IMR-90 (cell line): ENCODE data around the gene PDIA3. TPM values are rescaled to one million over a fixed set of nuclear protein-coding genes. Genes with fewer than 3 reads are reported as not detected.
"Not testable (repeated sequence)": the region's sequence is repeated elsewhere in the genome, so short reads cannot be mapped to it uniquely, and the experiment has no call there.

Experiments
- ATAC-seq: fragments of 200-7000 bp; cut with Tn5 transposase; 2 replicates; pipeline ENCODE4 v1.9.1; 2020; ENCODE audit warnings: low read depth, mild to moderate bottlenecking, moderate library complexity
- BruUV-seq: library from RNA; stranded (reverse); fragments of 400-500 nt; replicated peaks from 2 replicates; lab custom pipeline; 2021; lab: Mats Ljungman, UMichigan
- CTCF ChIA-PET: fragments of 300-600 bp; formaldehyde crosslinking; extraction: SDS; loops from one replicate; lab custom pipeline; 2021; ENCODE audit warnings: antibody characterized with exemption; lab: Yijun Ruan, JAX
- POLR2A ChIA-PET: fragments of 300-600 bp; sonication (Branson Sonifier 250); formaldehyde crosslinking; loops from one replicate; lab custom pipeline; 2022; ENCODE audit warnings: antibody characterized with exemption; ENCODE audit not compliant: unreplicated experiment; lab: Charles Lee
- DNase-seq: peaks from one replicate; pipeline ENCODE4 v3.0.0; 2013
- H2AFZ ChIP-seq: replicated peaks from 2 replicates; pipeline ENCODE3; 2013; ENCODE audit warnings: low read length, mild to moderate bottlenecking; ENCODE audit not compliant: poor library complexity
- H2AK5ac ChIP-seq: 2 replicates; pipeline ENCODE4 v1.6.1; 2013; ENCODE audit warnings: low read depth, low read length, inconsistent platforms
- H2AK9ac ChIP-seq: replicated peaks from 2 replicates; pipeline ENCODE3; 2013; ENCODE audit warnings: mild to moderate bottlenecking, low read depth, low read length, moderate library complexity; ENCODE audit not compliant: poor library complexity
- H2BK120ac ChIP-seq: 2 replicates; pipeline ENCODE4 v1.6.1; 2013; ENCODE audit warnings: low read depth, low read length, inconsistent platforms
- H2BK15ac ChIP-seq: 3 replicates; pipeline ENCODE4 v1.6.1; 2013; ENCODE audit warnings: low read depth, low read length, inconsistent platforms
- H2BK20ac ChIP-seq: 2 replicates; pipeline ENCODE4 v1.6.1; 2013; ENCODE audit warnings: low read depth, mild to moderate bottlenecking, inconsistent platforms, low read length, moderate library complexity
- H2BK5ac ChIP-seq: 2 replicates; pipeline ENCODE4 v1.6.1; 2013; ENCODE audit warnings: mild to moderate bottlenecking, low read depth, low read length, inconsistent platforms; ENCODE audit not compliant: poor library complexity, severe bottlenecking
- H3K14ac ChIP-seq: replicated peaks from 2 replicates; pipeline ENCODE4 v1.6.1; 2013; ENCODE audit warnings: low read depth, low read length, inconsistent platforms
- H3K18ac ChIP-seq: 2 replicates; pipeline ENCODE4 v1.6.1; 2013; ENCODE audit warnings: low read depth, low read length, control low read depth
- H3K23ac ChIP-seq: 2 replicates; pipeline ENCODE4 v1.6.1; 2013; ENCODE audit warnings: low read depth, low read length, inconsistent platforms
- H3K27ac ChIP-seq: 2 replicates; pipeline ENCODE4 v1.5.1; 2013; ENCODE audit warnings: mild to moderate bottlenecking, control low read depth, low read length; ENCODE audit not compliant: insufficient read depth
- H3K27me3 ChIP-seq: 2 replicates; pipeline ENCODE4 v1.6.1; 2013; ENCODE audit warnings: low read length; ENCODE audit not compliant: control insufficient read depth, insufficient read depth
- H3K36me3 ChIP-seq: 2 replicates; pipeline ENCODE4 v1.6.1; 2013; ENCODE audit warnings: low read length, mixed read lengths; ENCODE audit not compliant: control insufficient read depth, insufficient read depth
- H3K4ac ChIP-seq: 2 replicates; pipeline ENCODE4 v1.6.1; 2013; ENCODE audit warnings: low read depth, low read length, inconsistent platforms
- H3K4me1 ChIP-seq: 2 replicates; pipeline ENCODE4 v1.6.1; 2013; ENCODE audit warnings: low read length, mixed read lengths; ENCODE audit not compliant: control insufficient read depth, insufficient read depth
- H3K4me2 ChIP-seq: 2 replicates; pipeline ENCODE4 v1.6.1; 2013; ENCODE audit warnings: low read depth, mild to moderate bottlenecking, control low read depth, low read length, moderate library complexity
- H3K4me3 ChIP-seq: 2 replicates; pipeline ENCODE4 v1.5.1; 2013; ENCODE audit warnings: low read depth, mild to moderate bottlenecking, control low read depth, low read length, moderate library complexity; ENCODE audit not compliant: insufficient read depth
- H3K56ac ChIP-seq: 2 replicates; pipeline ENCODE4 v1.6.1; 2013; ENCODE audit warnings: low read length, inconsistent platforms; ENCODE audit not compliant: insufficient read depth; ENCODE audit errors: extremely low read depth
- H3K79me1 ChIP-seq, 2 experiments: 2 replicates each; pipeline ENCODE4 v1.6.1; 2013; ENCODE audit warnings: low read length in 2 of 2, inconsistent platforms in 1 of 2, low read depth in 1 of 2
- H3K9ac ChIP-seq: 2 replicates; pipeline ENCODE4 v1.6.1; 2013; ENCODE audit warnings: low read depth, low read length, control low read depth
- H3K9me1 ChIP-seq: 2 replicates; pipeline ENCODE4 v1.6.1; 2013; ENCODE audit warnings: low read length, inconsistent platforms; ENCODE audit not compliant: insufficient read depth
- H3K9me3 ChIP-seq: 2 replicates; pipeline ENCODE4 v1.6.1; 2013; ENCODE audit warnings: low read length; ENCODE audit not compliant: control insufficient read depth, insufficient read depth
- H4K20me1 ChIP-seq: 2 replicates; pipeline ENCODE4 v1.6.1; 2013; ENCODE audit warnings: low read length, inconsistent platforms; ENCODE audit not compliant: insufficient read depth
- H4K5ac ChIP-seq: 2 replicates; pipeline ENCODE4 v1.6.1; 2013; ENCODE audit warnings: mild to moderate bottlenecking, low read depth, low read length, control low read depth
- H4K8ac ChIP-seq, 2 experiments: 2 replicates each; pipeline ENCODE4 v1.6.1; 2013; ENCODE audit warnings: low read depth in 2 of 2, low read length in 2 of 2, control low read depth in 1 of 2, inconsistent platforms in 1 of 2
- H4K91ac ChIP-seq: 2 replicates; pipeline ENCODE4 v1.6.1; 2013; ENCODE audit warnings: low read depth, low read length, inconsistent platforms; ENCODE audit not compliant: insufficient read depth
- CHD1 ChIP-seq: IDR thresholded peaks from 2 replicates; pipeline ENCODE4 v1.6.1; 2012; ENCODE audit warnings: low read depth, low read length, improper control_type of control experiment
- MAFK ChIP-seq: IDR thresholded peaks from 2 replicates; pipeline ENCODE4 v1.6.1; 2012; ENCODE audit warnings: low read depth, low read length, improper control_type of control experiment
- POLR2A ChIP-seq: IDR thresholded peaks from 2 replicates; pipeline ENCODE4 v1.6.1; 2012; ENCODE audit warnings: mild to moderate bottlenecking, low read depth, low read length
- RCOR1 ChIP-seq: IDR thresholded peaks from 2 replicates; pipeline ENCODE4 v1.6.1; 2012; ENCODE audit warnings: mild to moderate bottlenecking, low read length, improper control_type of control experiment; ENCODE audit not compliant: insufficient replicate concordance
- WGBS, 2 experiments: methylation state at CpG; one replicate each; pipeline versions ENCODE4 v1.1.5 to v1.1.7; 2013; ENCODE audit warnings: missing lambda C conversion rate in 2 of 2; ENCODE audit not compliant: insufficient read length in 1 of 2; ENCODE audit errors: extremely low coverage in 2 of 2; 5-methylcytosine and 5-hydroxymethylcytosine counted together
- dilution Hi-C: fragments of 300-500 bp; cut with HindIII; formaldehyde crosslinking; loops from one replicate; pipeline ENCODE4 v1.14.3; 2018; ENCODE audit warnings: low sequenced_read_pairs; ENCODE audit not compliant: unreplicated experiment
- in situ Hi-C: fragments of 300-500 bp; cut with MboI; formaldehyde crosslinking; loops from 3 replicates; pipeline ENCODE4 v1.14.3; 2019; ENCODE audit warnings: low sequenced_read_pairs, inconsistent platforms, mixed read lengths
- intact Hi-C: fragments of 100-400 bp; cut with micrococcal nuclease; formaldehyde crosslinking; loops from 2 replicates; pipeline ENCODE4 v1.10.0; 2022
- polyA plus RNA-seq, 3 experiments: library from polyadenylated mRNA; depleted of rRNA; stranded (reverse); fragments of >200 nt; gene quantifications; 2 replicates each; pipeline ENCODE4 v1.2.3, GENCODE V29; 2012; ENCODE audit warnings: low replicate concordance in 1 of 3
- total RNA-seq: library from RNA; depleted of rRNA; stranded (reverse); fragments of >200 nt; gene quantifications from 2 replicates; pipeline ENCODE4 v1.2.3, GENCODE V29; 2012

The PDIA3 gene
- total and polyA plus RNA-seq, 2 of the 4 experiments (the other 2 are of a cell fraction) = 103 to 396 TPM

- Histone ChIP-seq H3K36me3 (no peaks in the 10 kb centered on the region), H3K4me1 (no peaks in the 10 kb centered on the region), H3K23ac (no peak overlapping the region), H2BK5ac (no peak overlapping the region), H3K4me2 (no peak overlapping the region), H4K91ac (no peak overlapping the region), H3K4me3 (no peak overlapping the region), H3K9ac (no peak overlapping the region), H2BK15ac (no peak overlapping the region), H3K27me3 (peaks cover 18% of the 10 kb centered on the region), H2BK120ac (no peak overlapping the region), H3K79me1 (no peaks in the 10 kb centered on the region), H4K20me1 (no peaks in the 10 kb centered on the region), H3K14ac (no peak overlapping the region), H2AK5ac (no peak overlapping the region), H3K9me1 (no peaks in the 10 kb centered on the region), H3K27ac (no peak overlapping the region), H3K9me3 (no peaks in the 10 kb centered on the region), H2BK20ac (no peak overlapping the region), H4K5ac (no peak overlapping the region), H3K4ac (no peak overlapping the region), H2AK9ac (no peak overlapping the region), H3K18ac (no peak overlapping the region), H4K8ac (no peak overlapping the region), H3K56ac (no peak overlapping the region), H2AFZ (no peak overlapping the region)
- no peak for TF ChIP-seq RCOR1
- TF ChIP-seq MAFK = peak; percentile 76
- TF ChIP-seq POLR2A = no peak
- no peak for TF ChIP-seq CHD1
- no peak for DNase-seq
- POLR2A ChIA-PET = no interaction called here
- dilution Hi-C loops = no loop called here
- no TSS peak for BruUV-seq
- 33% methylated on average over 3 of the region's 8 CpGs; no CpG with 5 or more reads in 1 of the 2 experiments for WGBS, 2 experiments
- intact Hi-C loops = no loop called here
- CTCF ChIA-PET = no interaction called here
- ATAC-seq = no peak
- in situ Hi-C loops = no loop called here
Observed at GRCh38 chr15:43702701-43703424, 43.4 kb upstream of the PDIA3 start.

GRCh38 chr15:43710431-43711131, 35.7 kb upstream of the PDIA3 start:
- in situ Hi-C loops, H3K79me1 ChIP-seq, H2BK15ac ChIP-seq, H2BK20ac ChIP-seq, H3K27me3 ChIP-seq, H2AFZ ChIP-seq, H3K9me3 ChIP-seq, BruUV-seq, ATAC-seq, H3K56ac ChIP-seq, H2AK5ac ChIP-seq, H2AK9ac ChIP-seq, H4K91ac ChIP-seq, H3K27ac ChIP-seq, H3K9ac ChIP-seq, DNase-seq, H4K20me1 ChIP-seq, H3K4ac ChIP-seq, H3K9me1 ChIP-seq, H3K4me3 ChIP-seq, H3K36me3 ChIP-seq, H2BK120ac ChIP-seq, H2BK5ac ChIP-seq, H4K5ac ChIP-seq, POLR2A ChIA-PET, H3K4me1 ChIP-seq, H4K8ac ChIP-seq, H3K14ac ChIP-seq, H3K4me2 ChIP-seq, H3K23ac ChIP-seq, intact Hi-C loops, H3K18ac ChIP-seq, dilution Hi-C loops, CTCF ChIA-PET: not testable (repeated sequence)
- WGBS, 2 experiments = no CpG with 5 or more reads among the region's 12 CpGs
